LNCaP clone FGC (cell line): ENCODE data around the gene BCAT1.

Source experiments
- DNase-seq: peaks from one replicate; pipeline ENCODE4 v3.0.0-alpha.2; 2011; ENCODE audit warnings: low read depth
- H3K4me3 ChIP-seq: 2 replicates; pipeline ENCODE4 v1.5.1; 2011; ENCODE audit warnings: mild to moderate bottlenecking, low read depth, low read length, control low read depth
- CTCF ChIP-seq: IDR thresholded peaks from 2 replicates; pipeline ENCODE4 v1.5.1; 2012; ENCODE audit warnings: mild to moderate bottlenecking; ENCODE audit not compliant: control insufficient read depth, insufficient read depth; ENCODE audit errors: extremely low read depth

Gene BCAT1

GRCh38 chr12:24977060-24977459 is 28.2 kb upstream of the BCAT1 start:
- H3K4me3 ChIP-seq, result no peak overlapping the region
- TF ChIP-seq CTCF, result no peak
- no peak for DNase-seq

GRCh38 chr12:24975425-24975824 is 26.5 kb upstream of the BCAT1 start:
- no peak for DNase-seq
- TF ChIP-seq CTCF, result no peak
- H3K4me3 ChIP-seq, result no peak overlapping the region

GRCh38 chr12:24974216-24974615 is 25.3 kb upstream of the BCAT1 start:
- DNase-seq, result no peak
- TF ChIP-seq CTCF, result no peak

GRCh38 chr12:24972078-24972477 is 23.2 kb upstream of the BCAT1 start:
- TF ChIP-seq CTCF, result no peak
- H3K4me3 ChIP-seq, result no peak overlapping the region
- peak; percentile 30 for DNase-seq

More at GRCh38 chr12:24974216-24974615, 25.3 kb upstream of the BCAT1 start:
- no peak overlapping the region for H3K4me3 ChIP-seq

GRCh38 chr12:24970177-24970576 is 21.3 kb upstream of the BCAT1 start:
- DNase-seq, result no peak
- TF ChIP-seq CTCF, result no peak
- H3K4me3 ChIP-seq, result no peak overlapping the region

- no peak overlapping the region for H3K4me3 ChIP-seq
- no peak for TF ChIP-seq CTCF
- no peak for DNase-seq
These were observed 18.2 kb upstream of the BCAT1 start for GRCh38 chr12:24966951-24967564.

GRCh38 chr12:24964342-24964741 is 15.4 kb upstream of the BCAT1 start:
- H3K4me3 ChIP-seq, result no peak overlapping the region
- no peak for TF ChIP-seq CTCF
- no peak for DNase-seq
